SK-N-SH treated with all-trans-retinoic acid at 6 μM for 48 hours (cell line): ENCODE measurements around the gene DCTN3.

ENCODE experiments used
- ARNTL ChIP-seq: fragments of 450-650 bp; formaldehyde crosslinking; IDR thresholded peaks from 2 replicates; pipeline ENCODE4 v1.5.0; 2020; ENCODE audit warnings: low read depth, mild to moderate bottlenecking, moderate library complexity, borderline replicate concordance
- CREB5 ChIP-seq: fragments of 250-450 bp; sonication (Bioruptor Pico); IDR thresholded peaks from 2 replicates; pipeline ENCODE4 v1.5.1; 2020; ENCODE audit warnings: low read depth, mild to moderate bottlenecking, moderate library complexity
- CSDC2 ChIP-seq: fragments of 250-450 bp; sonication (Bioruptor Pico); IDR thresholded peaks from 2 replicates; pipeline ENCODE4 v1.5.0; 2020; ENCODE audit warnings: mild to moderate bottlenecking, moderate library complexity
- ESRRG ChIP-seq: fragments of 250-450 bp; sonication (Bioruptor Pico); IDR thresholded peaks from 2 replicates; pipeline ENCODE4 v1.6.1; 2021; ENCODE audit warnings: mild to moderate bottlenecking
- PATZ1 ChIP-seq: fragments of 250-450 bp; sonication (Bioruptor Pico); IDR thresholded peaks from 2 replicates; pipeline ENCODE4 v1.8.0; 2020; ENCODE audit warnings: mild to moderate bottlenecking, moderate library complexity, borderline replicate concordance
- RARB ChIP-seq: fragments of 250-450 bp; sonication (Bioruptor Pico); IDR thresholded peaks from 2 replicates; pipeline ENCODE4 v1.8.0; 2021; ENCODE audit warnings: mild to moderate bottlenecking, moderate library complexity
- SNAI2 ChIP-seq: fragments of 250-450 bp; sonication (Bioruptor Pico); IDR thresholded peaks from 2 replicates; pipeline ENCODE4 v1.5.0; 2020; ENCODE audit warnings: mild to moderate bottlenecking, moderate library complexity
- TCF4 ChIP-seq: fragments of 250-450 bp; sonication (Bioruptor Pico); IDR thresholded peaks from 2 replicates; pipeline ENCODE4 v1.8.0; 2021; ENCODE audit warnings: mild to moderate bottlenecking, moderate library complexity, borderline replicate concordance
- ZFP3 ChIP-seq: fragments of 250-450 bp; sonication (Bioruptor Pico); IDR thresholded peaks from 2 replicates; pipeline ENCODE4 v1.5.0; 2020; ENCODE audit warnings: mild to moderate bottlenecking, moderate library complexity

- no peak for TF ChIP-seq RARB (CRISPR knock-in tag)
- no peak for TF ChIP-seq SNAI2 (CRISPR knock-in tag)
- TF ChIP-seq ESRRG (CRISPR knock-in tag), result no peak
- TF ChIP-seq CREB5 (CRISPR knock-in tag), result no peak
- no peak for TF ChIP-seq CSDC2 (CRISPR knock-in tag)
- no peak for TF ChIP-seq ARNTL
- no peak for TF ChIP-seq TCF4 (CRISPR knock-in tag)
- TF ChIP-seq ZFP3 (CRISPR knock-in tag), result no peak
- TF ChIP-seq PATZ1, result no peak
Measured at GRCh38 chr9:34662526-34663302, 42.4 kb upstream of the DCTN3 start, which contains the start of gene CCL27.
